ENCODE results near the gene PLPPR1. TPM values are rescaled to one million over a fixed set of nuclear protein-coding genes. Genes with fewer than 3 reads are reported as not detected.

PLPPR1 gene
- total and polyA plus RNA-seq, 2 of the 13 experiments (the other 11 are each of a cell fraction or from before 2014, with no cell fraction given), result 16.0 to 84.7 TPM

DNA sequence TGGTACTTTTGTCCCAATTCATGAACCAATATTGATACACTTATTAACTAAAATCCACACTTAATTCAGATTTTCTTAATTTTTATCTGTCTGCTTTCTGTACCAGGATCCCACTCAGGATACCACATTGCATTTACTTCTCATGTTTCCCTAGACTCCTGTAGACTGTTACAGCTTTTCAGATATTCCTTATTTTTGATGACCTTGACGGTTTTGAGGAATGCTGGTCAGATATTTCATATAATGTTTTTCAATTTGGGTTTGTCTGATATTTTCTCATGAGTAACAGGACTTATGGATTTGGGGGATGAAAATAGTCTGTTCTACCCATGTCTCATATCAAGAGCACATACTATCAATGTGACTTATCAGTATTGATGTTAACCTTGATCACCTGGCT is 37.4 kb downstream of the PLPPR1 start:
- FAIRE-seq (no peak), ATAC-seq (no peak), DNase-seq (ENCODE audit: low spot score) (no peak)
- Histone ChIP-seq H3K27me3 (ENCODE audit: control insufficient read depth in 1 of 2, insufficient read depth in 2 of 2, low read length in 2 of 2) (no peaks in the 10 kb centered on the region), H4K20me1 (ENCODE audit: insufficient read depth, low read length) (no peaks in the 10 kb centered on the region), H3K79me2 (ENCODE audit: insufficient read depth, low read length) (no peaks in the 10 kb centered on the region), H3K27ac (ENCODE audit: extremely low read length, insufficient read depth, low read length) (no peak overlapping the region), H3K4me2 (ENCODE audit: low read depth, low read length) (no peak overlapping the region), H3K36me3 (replicated peaks in 1 of 2; ENCODE audit: control insufficient read depth in 1 of 2, insufficient read depth in 2 of 2, low read length in 2 of 2) (no peaks in the 10 kb centered on the region), H2AFZ (ENCODE audit: low read length) (no peak overlapping the region), H3K4me3 (replicated peaks in 1 of 3; ENCODE audit: insufficient read depth in 1 of 3, low read depth in 2 of 3, low read length in 3 of 3) (no peak overlapping the region), H3K4me1 (ENCODE audit: insufficient read depth, low read length) (peaks cover 42% of the 10 kb centered on the region), H3K9ac (ENCODE audit: insufficient read depth, low read depth, low read length) (no peak overlapping the region), H3K9me3 (ENCODE audit: low read length) (no peaks in the 10 kb centered on the region)
- in situ Hi-C loops (cut with HindIII; ENCODE audit: extremely low pct_ligation_motif_present, low pct_unique_long_range_greater_than_20kb) (no loop called here), intact Hi-C loops (cut with micrococcal nuclease; ENCODE audit: unreplicated experiment) (no loop called here)
- CTCF ChIA-PET (ENCODE audit: low intra/inter-chr PET ratio, low total read pairs), result no interaction called here
- WGBS (ENCODE audit: low lambda C conversion rate), result 91% methylated on average over 1 of the region's 1 CpG
- POLR2A ChIA-PET, result no interaction called here
- no TSS peak for BruUV-seq (replicated peaks)
- TF ChIP-seq SMARCC2 (IDR thresholded peaks at IDR 0.05) (no peak), MAFK (conservative IDR thresholded peaks at IDR 0.05 in 1 of 2, IDR thresholded peaks at IDR 0.05 in 1 of 2; ENCODE audit: low read length in 2 of 2) (peak; percentile 60 to 76; a peak in 3 of 4 replicates), MAFF (IDR thresholded peaks at IDR 0.05; ENCODE audit: low read depth, low read length) (peak; percentile 70), ADNP (CRISPR knock-in tag; IDR thresholded peaks at IDR 0.05) (no peak), SRSF9 (IDR thresholded peaks at IDR 0.05; ENCODE audit: borderline replicate concordance, insufficient read depth, low read depth, low read length, poor library complexity, severe bottlenecking) (no peak), GATA4 (IDR thresholded peaks at IDR 0.05; ENCODE audit: borderline replicate concordance, low read depth) (no peak)
- TF ChIP-seq, protein P1, sequence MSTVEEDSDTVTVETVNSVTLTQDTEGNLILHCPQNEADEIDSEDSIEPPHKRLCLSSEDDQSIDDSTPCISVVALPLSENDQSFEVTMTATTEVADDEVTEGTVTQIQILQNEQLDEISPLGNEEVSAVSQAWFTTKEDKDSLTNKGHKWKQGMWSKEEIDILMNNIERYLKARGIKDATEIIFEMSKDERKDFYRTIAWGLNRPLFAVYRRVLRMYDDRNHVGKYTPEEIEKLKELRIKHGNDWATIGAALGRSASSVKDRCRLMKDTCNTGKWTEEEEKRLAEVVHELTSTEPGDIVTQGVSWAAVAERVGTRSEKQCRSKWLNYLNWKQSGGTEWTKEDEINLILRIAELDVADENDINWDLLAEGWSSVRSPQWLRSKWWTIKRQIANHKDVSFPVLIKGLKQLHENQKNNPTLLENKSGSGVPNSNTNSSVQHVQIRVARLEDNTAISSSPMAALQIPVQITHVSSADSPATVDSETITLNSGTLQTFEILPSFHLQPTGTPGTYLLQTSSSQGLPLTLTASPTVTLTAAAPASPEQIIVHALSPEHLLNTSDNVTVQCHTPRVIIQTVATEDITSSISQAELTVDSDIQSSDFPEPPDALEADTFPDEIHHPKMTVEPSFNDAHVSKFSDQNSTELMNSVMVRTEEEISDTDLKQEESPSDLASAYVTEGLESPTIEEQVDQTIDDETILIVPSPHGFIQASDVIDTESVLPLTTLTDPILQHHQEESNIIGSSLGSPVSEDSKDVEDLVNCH (CRISPR knock-in tag; IDR thresholded peaks at IDR 0.05), result no peak
- TF ChIP-seq, protein P2, sequence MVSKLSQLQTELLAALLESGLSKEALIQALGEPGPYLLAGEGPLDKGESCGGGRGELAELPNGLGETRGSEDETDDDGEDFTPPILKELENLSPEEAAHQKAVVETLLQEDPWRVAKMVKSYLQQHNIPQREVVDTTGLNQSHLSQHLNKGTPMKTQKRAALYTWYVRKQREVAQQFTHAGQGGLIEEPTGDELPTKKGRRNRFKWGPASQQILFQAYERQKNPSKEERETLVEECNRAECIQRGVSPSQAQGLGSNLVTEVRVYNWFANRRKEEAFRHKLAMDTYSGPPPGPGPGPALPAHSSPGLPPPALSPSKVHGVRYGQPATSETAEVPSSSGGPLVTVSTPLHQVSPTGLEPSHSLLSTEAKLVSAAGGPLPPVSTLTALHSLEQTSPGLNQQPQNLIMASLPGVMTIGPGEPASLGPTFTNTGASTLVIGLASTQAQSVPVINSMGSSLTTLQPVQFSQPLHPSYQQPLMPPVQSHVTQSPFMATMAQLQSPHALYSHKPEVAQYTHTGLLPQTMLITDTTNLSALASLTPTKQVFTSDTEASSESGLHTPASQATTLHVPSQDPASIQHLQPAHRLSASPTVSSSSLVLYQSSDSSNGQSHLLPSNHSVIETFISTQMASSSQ (IDR thresholded peaks at IDR 0.05; ENCODE audit: low read depth), result no peak
- TF ChIP-seq, protein P2 (CRISPR knock-in tag; IDR thresholded peaks at IDR 0.05; ENCODE audit: borderline replicate concordance), result no peak
